ENCODE data around the gene TLX1. TPM values are rescaled to one million over a fixed set of nuclear protein-coding genes. Genes with fewer than 3 reads are reported as not detected.
A peak's percentile ranks its signal among the peaks of the same experiment; 100 is the strongest.

Gene TLX1
- total RNA-seq, 2 donors from 2014 or later = 0.52 TPM; not detected in 1

GRCh38 chr10:101097881-101098280 lies 33.2 kb upstream of the TLX1 start:
- H3K36me3 ChIP-seq (replicated peaks in 1 of 2; ENCODE audit: insufficient read depth in 1 of 2, low read depth in 2 of 2) = no peaks in the 10 kb centered on the region
- ATAC-seq = no peak
- intact Hi-C loops (cut with DNase I) = loop anchor here (5.0 kb wide), 1 partner anchor 44 kb away; no protein-coding TSS in a partner anchor
- no peak overlapping the region for H3K4me3 ChIP-seq
- no peaks in the 10 kb centered on the region for H3K4me1 ChIP-seq
- TF ChIP-seq CTCF (IDR thresholded peaks at IDR 0.05) (no peak), POLR2A (IDR thresholded peaks at IDR 0.05) (no peak)
- H3K27me3 ChIP-seq = no peaks in the 10 kb centered on the region
- WGBS, 2 donors = 66 to 80% methylated on average over 2 to 4 of the region's 4 CpGs
- no peaks in the 10 kb centered on the region for H3K9me3 ChIP-seq
- DNase-seq = no peak
- no peak overlapping the region for H3K27ac ChIP-seq

DNA sequence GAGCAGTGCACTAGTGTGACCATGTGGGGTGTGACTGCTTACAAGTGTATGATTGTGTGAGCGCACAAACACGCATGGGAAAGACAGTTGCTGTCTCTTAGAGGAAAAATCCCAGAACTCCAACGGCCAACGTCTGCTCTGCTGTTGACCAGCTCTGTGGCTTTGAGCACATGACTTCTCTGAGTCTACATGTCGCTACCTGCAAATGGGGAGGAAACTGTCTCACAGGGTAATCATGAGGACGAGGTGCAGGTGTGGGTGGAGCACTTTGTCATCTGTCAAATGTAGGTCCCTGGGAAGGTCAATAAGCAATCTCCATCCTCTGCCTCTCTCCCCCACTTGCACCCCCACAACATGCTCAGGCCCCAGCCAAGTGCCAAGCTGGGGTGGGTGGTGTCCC lies 31.2 kb upstream of the TLX1 start:
- Histone ChIP-seq H3K27ac (no peak overlapping the region), H3K36me3 (replicated peaks in 1 of 2; ENCODE audit: insufficient read depth in 1 of 2, low read depth in 2 of 2) (no peaks in the 10 kb centered on the region), H3K4me3 (no peak overlapping the region), H3K4me1 (no peaks in the 10 kb centered on the region), H3K9me3 (no peaks in the 10 kb centered on the region), H3K27me3 (no peaks in the 10 kb centered on the region)
- 57 to 58% methylated on average over 6 of the region's 6 CpGs for WGBS, 2 donors
- DNase-seq (no peak), ATAC-seq (no peak)
- TF ChIP-seq CTCF (IDR thresholded peaks at IDR 0.05) (no peak), POLR2A (IDR thresholded peaks at IDR 0.05) (no peak)
- intact Hi-C loops (cut with DNase I) = loop anchor here (5.0 kb wide), 1 partner anchor 42 kb away; no protein-coding TSS in a partner anchor

GRCh38 chr10:101101372-101101881 lies 29.7 kb upstream of the TLX1 start:
- no peak for ATAC-seq

DNA sequence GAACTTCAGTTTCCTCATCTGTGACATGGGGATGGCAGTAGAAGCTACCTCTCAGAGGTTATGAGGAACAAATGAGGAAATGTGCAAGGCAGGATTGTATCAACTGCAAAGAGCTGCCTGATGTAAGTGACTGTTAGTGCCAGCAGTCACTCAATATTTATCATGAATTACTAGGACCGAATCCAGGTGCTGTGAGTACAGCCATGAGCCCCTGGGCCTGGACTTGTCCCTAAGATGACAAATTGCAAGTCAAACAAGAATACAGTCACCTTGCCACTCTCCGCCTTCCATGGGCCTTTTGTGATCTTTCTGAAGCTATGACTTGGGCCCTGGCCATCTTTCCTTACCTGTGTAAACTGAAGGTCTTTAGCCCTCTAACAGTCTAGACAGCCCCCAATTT lies 27.7 kb upstream of the TLX1 start:
- DNase-seq (peak in 2 of 4 donors; percentile 28 to 45), ATAC-seq (no peak)
- H3K27ac ChIP-seq = no peak overlapping the region
- intact Hi-C loops (cut with DNase I) = no loop called here
- no peaks in the 10 kb centered on the region for H3K36me3 ChIP-seq (replicated peaks in 1 of 2; ENCODE audit: insufficient read depth in 1 of 2, low read depth in 2 of 2)
- H3K27me3 ChIP-seq = no peaks in the 10 kb centered on the region
- H3K4me1 ChIP-seq = no peaks in the 10 kb centered on the region
- H3K4me3 ChIP-seq = no peak overlapping the region
- TF ChIP-seq CTCF (IDR thresholded peaks at IDR 0.05) (no peak), POLR2A (IDR thresholded peaks at IDR 0.05) (no peak)
- H3K9me3 ChIP-seq = no peaks in the 10 kb centered on the region
- WGBS, 2 donors = 0 to 11% methylated on average over 1 to 2 of the region's 2 CpGs

More at GRCh38 chr10:101101372-101101881, 29.7 kb upstream of the TLX1 start:
- no peak for TF ChIP-seq POLR2A (IDR thresholded peaks at IDR 0.05)
- TF ChIP-seq CTCF (IDR thresholded peaks at IDR 0.05) = no peak
- no peak for DNase-seq
- no peaks in the 10 kb centered on the region for H3K27me3 ChIP-seq
- 69 to 80% methylated on average over 4 of the region's 4 CpGs for WGBS, 2 donors
- no peak overlapping the region for H3K27ac ChIP-seq
- H3K4me1 ChIP-seq = no peaks in the 10 kb centered on the region
- H3K36me3 ChIP-seq (replicated peaks in 1 of 2; ENCODE audit: insufficient read depth in 1 of 2, low read depth in 2 of 2) = no peaks in the 10 kb centered on the region
- intact Hi-C loops (cut with DNase I) = no loop called here
- H3K4me3 ChIP-seq = no peak overlapping the region
- no peaks in the 10 kb centered on the region for H3K9me3 ChIP-seq

GRCh38 chr10:101106351-101106750 lies 24.7 kb upstream of the TLX1 start:
- TF ChIP-seq POLR2A (IDR thresholded peaks at IDR 0.05) (no peak), CTCF (IDR thresholded peaks at IDR 0.05) (no peak)
- no peaks in the 10 kb centered on the region for H3K9me3 ChIP-seq
- intact Hi-C loops (cut with DNase I) = no loop called here
- 53 to 72% methylated on average over 6 of the region's 6 CpGs for WGBS, 2 donors
- no peak overlapping the region for H3K4me3 ChIP-seq
- H3K4me1 ChIP-seq = no peaks in the 10 kb centered on the region
- ATAC-seq (no peak), DNase-seq (no peak)
- H3K27me3 ChIP-seq = no peaks in the 10 kb centered on the region
- no peak overlapping the region for H3K27ac ChIP-seq
- H3K36me3 ChIP-seq (replicated peaks in 1 of 2; ENCODE audit: insufficient read depth in 1 of 2, low read depth in 2 of 2) = no peaks in the 10 kb centered on the region

Measured in body of pancreas (tissue), 4 donors.